Measurements from ENCODE around the gene TSPAN10. TPM values are rescaled to one million over a fixed set of nuclear protein-coding genes. Genes with fewer than 3 reads are reported as not detected.

Gene TSPAN10
- polyA plus RNA-seq = not detected in 2 replicates
- 0.35 TPM in 1 of 2 replicates, not detected in the other for polyA minus RNA-seq

DNA sequence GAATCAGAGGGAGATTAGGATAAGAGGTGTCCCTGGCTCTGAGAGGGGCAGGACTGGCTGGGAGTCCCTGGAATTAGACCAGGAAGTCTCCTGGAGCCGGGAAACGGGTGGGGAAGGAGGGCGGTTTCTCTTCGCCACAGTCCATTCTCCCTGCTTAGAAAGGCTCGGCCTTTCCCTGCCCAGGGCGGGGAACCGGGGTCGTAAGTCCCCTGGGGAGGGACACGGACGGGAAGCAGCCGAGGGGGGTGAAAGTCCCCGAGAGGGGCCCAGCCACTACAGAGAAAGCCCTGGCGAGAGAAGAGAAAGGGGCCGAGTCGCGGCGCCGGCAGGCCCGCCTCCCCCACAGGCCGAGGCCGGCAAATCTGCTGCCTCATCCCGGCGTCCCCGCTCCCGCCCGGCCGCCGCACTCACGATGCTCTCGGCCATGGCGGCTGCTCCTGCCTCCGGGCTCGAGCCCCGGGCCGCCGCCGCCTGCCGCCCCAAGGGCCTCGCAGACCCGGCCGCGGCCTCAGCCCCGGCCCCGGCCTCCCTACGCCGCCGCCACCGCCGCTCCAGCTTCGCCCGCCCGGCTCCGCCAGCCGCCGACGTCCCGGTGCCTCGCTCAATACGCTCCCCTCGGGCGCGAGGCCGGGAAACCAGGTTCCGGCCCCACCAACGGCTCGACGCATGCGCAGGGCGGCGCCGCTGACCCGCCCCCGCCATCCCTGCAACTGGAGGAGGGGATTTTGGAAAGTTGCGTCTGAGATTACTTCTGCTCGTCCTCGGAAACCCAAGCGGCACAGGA is at the start of gene TSPAN10, which contains the start of gene NPLOC4:
Gene TSPAN10, plus strand, starts transcription at position 692 of the 784 bp plus-strand sequence. CDS start 5,217 bp downstream, outside the sequence.
Gene NPLOC4, minus strand, starts transcription at position 608 of the 784 bp plus-strand sequence. Its CDS starts 182 bp downstream, at position 426.
- H3K27me3 ChIP-seq (ENCODE audit: insufficient read depth, low read depth, low read length) = no peaks in the 10 kb centered on the region
- H3K4me2 ChIP-seq (ENCODE audit: low read length) = peak within 1 kb of the TSS; percentile 81
- TF ChIP-seq SMC3 (conservative IDR thresholded peaks at IDR 0.05; ENCODE audit: poor library complexity) = peak; percentile 36
- TF ChIP-seq EZH2 (IDR thresholded peaks at IDR 0.05; ENCODE audit: borderline replicate concordance, insufficient read depth, low read length, poor library complexity, severe bottlenecking) = no peak
- peak; percentile 69 for TF ChIP-seq EP300 (conservative IDR thresholded peaks at IDR 0.05; ENCODE audit: poor library complexity, severe bottlenecking)
- TF ChIP-seq, protein P1, sequence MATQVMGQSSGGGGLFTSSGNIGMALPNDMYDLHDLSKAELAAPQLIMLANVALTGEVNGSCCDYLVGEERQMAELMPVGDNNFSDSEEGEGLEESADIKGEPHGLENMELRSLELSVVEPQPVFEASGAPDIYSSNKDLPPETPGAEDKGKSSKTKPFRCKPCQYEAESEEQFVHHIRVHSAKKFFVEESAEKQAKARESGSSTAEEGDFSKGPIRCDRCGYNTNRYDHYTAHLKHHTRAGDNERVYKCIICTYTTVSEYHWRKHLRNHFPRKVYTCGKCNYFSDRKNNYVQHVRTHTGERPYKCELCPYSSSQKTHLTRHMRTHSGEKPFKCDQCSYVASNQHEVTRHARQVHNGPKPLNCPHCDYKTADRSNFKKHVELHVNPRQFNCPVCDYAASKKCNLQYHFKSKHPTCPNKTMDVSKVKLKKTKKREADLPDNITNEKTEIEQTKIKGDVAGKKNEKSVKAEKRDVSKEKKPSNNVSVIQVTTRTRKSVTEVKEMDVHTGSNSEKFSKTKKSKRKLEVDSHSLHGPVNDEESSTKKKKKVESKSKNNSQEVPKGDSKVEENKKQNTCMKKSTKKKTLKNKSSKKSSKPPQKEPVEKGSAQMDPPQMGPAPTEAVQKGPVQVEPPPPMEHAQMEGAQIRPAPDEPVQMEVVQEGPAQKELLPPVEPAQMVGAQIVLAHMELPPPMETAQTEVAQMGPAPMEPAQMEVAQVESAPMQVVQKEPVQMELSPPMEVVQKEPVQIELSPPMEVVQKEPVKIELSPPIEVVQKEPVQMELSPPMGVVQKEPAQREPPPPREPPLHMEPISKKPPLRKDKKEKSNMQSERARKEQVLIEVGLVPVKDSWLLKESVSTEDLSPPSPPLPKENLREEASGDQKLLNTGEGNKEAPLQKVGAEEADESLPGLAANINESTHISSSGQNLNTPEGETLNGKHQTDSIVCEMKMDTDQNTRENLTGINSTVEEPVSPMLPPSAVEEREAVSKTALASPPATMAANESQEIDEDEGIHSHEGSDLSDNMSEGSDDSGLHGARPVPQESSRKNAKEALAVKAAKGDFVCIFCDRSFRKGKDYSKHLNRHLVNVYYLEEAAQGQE (IDR thresholded peaks at IDR 0.05; ENCODE audit: borderline replicate concordance) = peak; percentile 61
- TF ChIP-seq TAF1 (IDR thresholded peaks at IDR 0.05; ENCODE audit: low read depth) = peak; percentile 96
- peak; percentile 66 for TF ChIP-seq MXI1 (conservative IDR thresholded peaks at IDR 0.05; ENCODE audit: poor library complexity, severe bottlenecking)
- peak; percentile 34 for TF ChIP-seq RAD21 (conservative IDR thresholded peaks at IDR 0.05)
- TF ChIP-seq, protein P2, sequence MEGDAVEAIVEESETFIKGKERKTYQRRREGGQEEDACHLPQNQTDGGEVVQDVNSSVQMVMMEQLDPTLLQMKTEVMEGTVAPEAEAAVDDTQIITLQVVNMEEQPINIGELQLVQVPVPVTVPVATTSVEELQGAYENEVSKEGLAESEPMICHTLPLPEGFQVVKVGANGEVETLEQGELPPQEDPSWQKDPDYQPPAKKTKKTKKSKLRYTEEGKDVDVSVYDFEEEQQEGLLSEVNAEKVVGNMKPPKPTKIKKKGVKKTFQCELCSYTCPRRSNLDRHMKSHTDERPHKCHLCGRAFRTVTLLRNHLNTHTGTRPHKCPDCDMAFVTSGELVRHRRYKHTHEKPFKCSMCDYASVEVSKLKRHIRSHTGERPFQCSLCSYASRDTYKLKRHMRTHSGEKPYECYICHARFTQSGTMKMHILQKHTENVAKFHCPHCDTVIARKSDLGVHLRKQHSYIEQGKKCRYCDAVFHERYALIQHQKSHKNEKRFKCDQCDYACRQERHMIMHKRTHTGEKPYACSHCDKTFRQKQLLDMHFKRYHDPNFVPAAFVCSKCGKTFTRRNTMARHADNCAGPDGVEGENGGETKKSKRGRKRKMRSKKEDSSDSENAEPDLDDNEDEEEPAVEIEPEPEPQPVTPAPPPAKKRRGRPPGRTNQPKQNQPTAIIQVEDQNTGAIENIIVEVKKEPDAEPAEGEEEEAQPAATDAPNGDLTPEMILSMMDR (IDR thresholded peaks at IDR 0.05; ENCODE audit: poor library complexity, severe bottlenecking) = no peak
- TF ChIP-seq POLR2AphosphoS5 (IDR thresholded peaks at IDR 0.05) = peak; percentile 91
- peak within 1 kb of the TSS; percentile 45 for H2AFZ ChIP-seq (ENCODE audit: low read depth, low read length)
- no peaks in the 10 kb centered on the region for H3F3A ChIP-seq (ENCODE audit: insufficient read depth, low read length, poor library complexity, severe bottlenecking)
- H3K36me3 ChIP-seq (ENCODE audit: insufficient read depth, low read length) = no peaks in the 10 kb centered on the region
- no peaks in the 10 kb centered on the region for H4K20me1 ChIP-seq (ENCODE audit: insufficient read depth)
- peaks cover 38% of the 10 kb centered on the region for H3K79me2 ChIP-seq (replicated peaks; ENCODE audit: insufficient read depth, low read length)
- H3K27ac ChIP-seq (ENCODE audit: low read length) = peak within 1 kb of the TSS; percentile 78
- H3K9me3 ChIP-seq (ENCODE audit: low read length) = no peaks in the 10 kb centered on the region
- H3K4me3 ChIP-seq (ENCODE audit: low read length) = peak within 1 kb of the TSS; percentile 95
- H3K9ac ChIP-seq (ENCODE audit: low read length) = peak within 1 kb of the TSS; percentile 87
- no peaks in the 10 kb centered on the region for H3K9me2 ChIP-seq (ENCODE audit: insufficient read depth, low read length)

DNA sequence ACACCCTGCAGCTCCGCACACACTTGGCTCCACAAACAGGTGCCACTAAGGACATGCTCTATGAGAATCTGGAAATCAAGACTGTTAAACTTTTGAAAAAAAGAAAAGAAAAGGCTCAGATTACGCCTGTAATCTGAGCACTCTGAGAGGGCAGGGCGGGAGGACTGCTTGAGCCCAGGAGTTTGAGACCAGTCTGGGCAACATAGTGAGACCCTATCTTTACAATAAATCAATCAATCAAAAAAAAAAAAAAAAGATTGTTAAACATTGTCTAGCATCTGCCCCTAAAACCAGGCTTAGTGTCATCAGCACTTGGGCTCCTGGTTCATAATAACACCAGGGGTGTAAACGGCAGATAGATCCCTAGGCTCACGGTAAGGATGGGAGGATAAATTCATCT is 47.4 kb upstream of the TSPAN10 start:
- Histone ChIP-seq H3F3A (ENCODE audit: insufficient read depth, low read length, poor library complexity, severe bottlenecking) (no peaks in the 10 kb centered on the region), H3K79me2 (replicated peaks; ENCODE audit: insufficient read depth, low read length) (no peaks in the 10 kb centered on the region), H3K36me3 (ENCODE audit: insufficient read depth, low read length) (no peaks in the 10 kb centered on the region), H3K9me3 (ENCODE audit: low read length) (no peaks in the 10 kb centered on the region), H3K9ac (ENCODE audit: low read length) (no peak overlapping the region), H3K27ac (ENCODE audit: low read length) (no peak overlapping the region), H3K4me3 (ENCODE audit: low read length) (no peak overlapping the region), H3K27me3 (ENCODE audit: insufficient read depth, low read depth, low read length) (no peaks in the 10 kb centered on the region), H3K4me2 (ENCODE audit: low read length) (no peak overlapping the region), H3K9me2 (ENCODE audit: insufficient read depth, low read length) (no peaks in the 10 kb centered on the region), H4K20me1 (ENCODE audit: insufficient read depth) (no peaks in the 10 kb centered on the region), H2AFZ (ENCODE audit: low read depth, low read length) (no peak overlapping the region)
- TF ChIP-seq, protein P2 (IDR thresholded peaks at IDR 0.05; ENCODE audit: poor library complexity, severe bottlenecking) = no peak
- TF ChIP-seq RAD21 (conservative IDR thresholded peaks at IDR 0.05) (no peak), POLR2AphosphoS5 (IDR thresholded peaks at IDR 0.05) (no peak), EZH2 (IDR thresholded peaks at IDR 0.05; ENCODE audit: borderline replicate concordance, insufficient read depth, low read length, poor library complexity, severe bottlenecking) (no peak), EP300 (conservative IDR thresholded peaks at IDR 0.05; ENCODE audit: poor library complexity, severe bottlenecking) (no peak), SMC3 (conservative IDR thresholded peaks at IDR 0.05; ENCODE audit: poor library complexity) (no peak), TAF1 (IDR thresholded peaks at IDR 0.05; ENCODE audit: low read depth) (no peak), MXI1 (conservative IDR thresholded peaks at IDR 0.05; ENCODE audit: poor library complexity, severe bottlenecking) (no peak)
- TF ChIP-seq, protein P1 (IDR thresholded peaks at IDR 0.05; ENCODE audit: borderline replicate concordance) = no peak

Data from neural cell (in vitro differentiated cells).